Measurements from ENCODE around the gene GALNT16. TPM values are rescaled to one million over a fixed set of nuclear protein-coding genes. Genes with fewer than 3 reads are reported as not detected.

Gene GALNT16
- total RNA-seq, 4 donors from 2014 or later, result 5.8 to 18.4 (median 10.5) TPM

GRCh38 chr14:69259168-69259526, 811 bp upstream of the GALNT16 start:
- WGBS, result 35% methylated on average over 12 of the region's 14 CpGs
- peaks cover 35 to 42% (median 41%) of the 10 kb centered on the region in 4 donors for H3K4me1 ChIP-seq
- peak overlapping the region; percentile 61 to 75 (median 67) for H3K4me3 ChIP-seq
- H3K36me3 ChIP-seq, result no peaks in the 10 kb centered on the region
- no peak overlapping the region for H3K27ac ChIP-seq (replicated peaks in 1 of 4)
- no peak for DNase-seq (ENCODE audit: extremely low spot score)
- intact Hi-C loops (cut with DNase I), result no loop called here
- H3K9me3 ChIP-seq, result no peaks in the 10 kb centered on the region
- TF ChIP-seq, protein P1, sequence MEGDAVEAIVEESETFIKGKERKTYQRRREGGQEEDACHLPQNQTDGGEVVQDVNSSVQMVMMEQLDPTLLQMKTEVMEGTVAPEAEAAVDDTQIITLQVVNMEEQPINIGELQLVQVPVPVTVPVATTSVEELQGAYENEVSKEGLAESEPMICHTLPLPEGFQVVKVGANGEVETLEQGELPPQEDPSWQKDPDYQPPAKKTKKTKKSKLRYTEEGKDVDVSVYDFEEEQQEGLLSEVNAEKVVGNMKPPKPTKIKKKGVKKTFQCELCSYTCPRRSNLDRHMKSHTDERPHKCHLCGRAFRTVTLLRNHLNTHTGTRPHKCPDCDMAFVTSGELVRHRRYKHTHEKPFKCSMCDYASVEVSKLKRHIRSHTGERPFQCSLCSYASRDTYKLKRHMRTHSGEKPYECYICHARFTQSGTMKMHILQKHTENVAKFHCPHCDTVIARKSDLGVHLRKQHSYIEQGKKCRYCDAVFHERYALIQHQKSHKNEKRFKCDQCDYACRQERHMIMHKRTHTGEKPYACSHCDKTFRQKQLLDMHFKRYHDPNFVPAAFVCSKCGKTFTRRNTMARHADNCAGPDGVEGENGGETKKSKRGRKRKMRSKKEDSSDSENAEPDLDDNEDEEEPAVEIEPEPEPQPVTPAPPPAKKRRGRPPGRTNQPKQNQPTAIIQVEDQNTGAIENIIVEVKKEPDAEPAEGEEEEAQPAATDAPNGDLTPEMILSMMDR (IDR thresholded peaks at IDR 0.05), result no peak
- TF ChIP-seq EP300 (IDR thresholded peaks at IDR 0.05), result no peak
- TF ChIP-seq POLR2A (IDR thresholded peaks at IDR 0.05; ENCODE audit: low read depth), result no peak
- no peak for TF ChIP-seq POLR2AphosphoS5 (IDR thresholded peaks at IDR 0.05)
- H3K27me3 ChIP-seq, result peaks cover 0 to 51% (median 0%) of the 10 kb centered on the region in 4 donors

- 0% methylated on average over 6 of the region's 78 CpGs for WGBS
Measured at GRCh38 chr14:69260190-69260860, 367 bp downstream of the GALNT16 start.

DNA sequence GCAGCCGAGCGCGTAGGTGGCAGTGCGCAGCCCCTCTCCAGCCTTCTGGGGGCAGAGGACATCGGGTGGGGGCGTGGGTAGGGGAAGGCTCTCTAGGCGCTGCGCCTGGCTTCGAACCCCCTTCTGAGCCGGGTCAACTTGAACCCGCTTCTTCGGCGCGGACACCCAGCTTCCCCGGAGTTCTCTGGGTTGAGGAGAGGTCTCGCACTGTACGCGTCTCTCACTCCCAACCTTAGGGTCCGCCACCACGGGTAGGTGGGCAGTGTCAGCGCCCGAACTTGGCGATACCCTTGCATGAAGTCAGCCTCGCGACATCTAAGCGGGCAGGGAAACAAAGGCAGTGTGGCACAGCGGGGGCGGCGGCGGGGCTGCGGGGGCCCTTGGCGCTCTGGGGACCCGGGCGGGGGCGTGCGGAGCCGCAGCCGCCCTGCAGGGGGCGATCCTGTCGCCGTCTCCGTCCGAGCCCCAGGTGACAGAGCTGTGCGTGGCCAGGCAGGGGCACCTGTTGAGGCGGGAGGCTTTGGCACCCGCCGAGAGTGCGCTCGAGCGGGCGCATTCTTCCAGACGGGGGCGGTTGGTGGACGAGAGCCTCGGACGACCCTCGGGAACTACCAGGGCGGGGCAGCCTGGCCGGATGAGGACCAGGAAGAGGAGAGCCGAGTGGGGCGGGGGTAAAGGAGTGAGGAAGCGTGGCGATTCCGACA, 1.1 kb downstream of the GALNT16 start:
- 2% methylated on average over 31 of the region's 64 CpGs for WGBS
- H3K4me3 ChIP-seq, result peak overlapping the region; percentile 61 to 75 (median 67)
- H3K36me3 ChIP-seq, result no peaks in the 10 kb centered on the region
- no peaks in the 10 kb centered on the region for H3K9me3 ChIP-seq
- no peak for DNase-seq (ENCODE audit: extremely low spot score)
- peak in 1 of 2 donors; percentile 8 for TF ChIP-seq POLR2AphosphoS5 (IDR thresholded peaks at IDR 0.05)
- TF ChIP-seq, protein P1 (IDR thresholded peaks at IDR 0.05), result peak; percentile 58 to 75 (median 74)
- TF ChIP-seq POLR2A (IDR thresholded peaks at IDR 0.05; ENCODE audit: low read depth), result no peak
- TF ChIP-seq EP300 (IDR thresholded peaks at IDR 0.05), result no peak
- H3K27me3 ChIP-seq, result peaks cover 0 to 51% (median 0%) of the 10 kb centered on the region in 4 donors
- peaks cover 39 to 42% (median 41%) of the 10 kb centered on the region in 4 donors for H3K4me1 ChIP-seq
- intact Hi-C loops (cut with DNase I), result no loop called here
- peak overlapping the region; percentile 30 to 60 (median 58) for H3K27ac ChIP-seq (replicated peaks in 1 of 4)

More at GRCh38 chr14:69260190-69260860, 367 bp downstream of the GALNT16 start:
- Histone ChIP-seq H3K9me3 (no peaks in the 10 kb centered on the region), H3K4me1 (peaks cover 39 to 42% (median 41%) of the 10 kb centered on the region in 4 donors), H3K27ac (replicated peaks in 1 of 4) (peak overlapping the region; percentile 30 to 63 (median 58)), H3K27me3 (peaks cover 0 to 51% (median 0%) of the 10 kb centered on the region in 4 donors), H3K36me3 (no peaks in the 10 kb centered on the region), H3K4me3 (peak overlapping the region; percentile 61 to 75 (median 67))
- no peak for TF ChIP-seq POLR2AphosphoS5 (IDR thresholded peaks at IDR 0.05)
- TF ChIP-seq, protein P1 (IDR thresholded peaks at IDR 0.05), result no peak
- TF ChIP-seq POLR2A (IDR thresholded peaks at IDR 0.05; ENCODE audit: low read depth), result no peak
- TF ChIP-seq EP300 (IDR thresholded peaks at IDR 0.05), result no peak
- intact Hi-C loops (cut with DNase I), result no loop called here
- no peak for DNase-seq (ENCODE audit: extremely low spot score)

- peaks cover 42 to 44% (median 43%) of the 10 kb centered on the region in 4 donors for H3K4me1 ChIP-seq
- 72% methylated on average over 5 of the region's 5 CpGs for WGBS
- H3K27me3 ChIP-seq, result peaks cover 0 to 51% (median 0%) of the 10 kb centered on the region in 4 donors
- H3K36me3 ChIP-seq, result no peaks in the 10 kb centered on the region
- no peak for DNase-seq (ENCODE audit: extremely low spot score)
- no peaks in the 10 kb centered on the region for H3K9me3 ChIP-seq
- TF ChIP-seq POLR2A (IDR thresholded peaks at IDR 0.05; ENCODE audit: low read depth) (no peak), EP300 (IDR thresholded peaks at IDR 0.05) (no peak), POLR2AphosphoS5 (IDR thresholded peaks at IDR 0.05) (peak in 1 of 2 donors; percentile 24)
- TF ChIP-seq, protein P1 (IDR thresholded peaks at IDR 0.05), result no peak
- H3K4me3 ChIP-seq, result peak overlapping the region; percentile 61 to 75 (median 67)
- intact Hi-C loops (cut with DNase I), result no loop called here
- peak overlapping the region; percentile 30 to 60 (median 58) for H3K27ac ChIP-seq (replicated peaks in 1 of 4)
Measured at GRCh38 chr14:69261761-69262331, 1.9 kb downstream of the GALNT16 start.

Measured in esophagus muscularis mucosa (tissue), 4 donors.